ENCODE measurements around the gene PTGDS.

The PTGDS gene

GRCh38 chr9:136936645-136937170 is 40.6 kb upstream of the PTGDS start:
- Histone ChIP-seq H3K36me3 (ENCODE audit: control insufficient read depth, insufficient read depth, low read length) (peaks cover 25% of the 10 kb centered on the region), H3K4me3 (replicated peaks; ENCODE audit: low read depth, low read length) (no peak overlapping the region), H3K27me3 (replicated peaks; ENCODE audit: control insufficient read depth, insufficient read depth, low read length) (no peaks in the 10 kb centered on the region)
- no peak for TF ChIP-seq CTCF (IDR thresholded peaks at IDR 0.05; ENCODE audit: insufficient read depth, low read length, poor library complexity, severe bottlenecking)
- no peak for DNase-seq (ENCODE audit: extremely low read depth, insufficient read length)

- peaks cover 31% of the 10 kb centered on the region for H3K36me3 ChIP-seq (ENCODE audit: control insufficient read depth, insufficient read depth, low read length)
- no peaks in the 10 kb centered on the region for H3K27me3 ChIP-seq (replicated peaks; ENCODE audit: control insufficient read depth, insufficient read depth, low read length)
- TF ChIP-seq CTCF (IDR thresholded peaks at IDR 0.05; ENCODE audit: insufficient read depth, low read length, poor library complexity, severe bottlenecking), result no peak
- no peak overlapping the region for H3K4me3 ChIP-seq (replicated peaks; ENCODE audit: low read depth, low read length)
- DNase-seq (ENCODE audit: extremely low read depth, insufficient read length), result peak; percentile 9
These were observed 39.9 kb upstream of the PTGDS start for GRCh38 chr9:136937186-136938001.

- TF ChIP-seq CTCF (IDR thresholded peaks at IDR 0.05; ENCODE audit: insufficient read depth, low read length, poor library complexity, severe bottlenecking), result no peak
- Histone ChIP-seq H3K27me3 (replicated peaks; ENCODE audit: control insufficient read depth, insufficient read depth, low read length) (no peaks in the 10 kb centered on the region), H3K4me3 (replicated peaks; ENCODE audit: low read depth, low read length) (no peak overlapping the region), H3K36me3 (ENCODE audit: control insufficient read depth, insufficient read depth, low read length) (peaks cover 33% of the 10 kb centered on the region)
- DNase-seq (ENCODE audit: extremely low read depth, insufficient read length), result peak; percentile 6
These were observed 37.8 kb upstream of the PTGDS start for GRCh38 chr9:136939431-136939995.

- H3K4me3 ChIP-seq (replicated peaks; ENCODE audit: low read depth, low read length), result no peak overlapping the region
- peaks cover 33% of the 10 kb centered on the region for H3K36me3 ChIP-seq (ENCODE audit: control insufficient read depth, insufficient read depth, low read length)
- TF ChIP-seq CTCF (IDR thresholded peaks at IDR 0.05; ENCODE audit: insufficient read depth, low read length, poor library complexity, severe bottlenecking), result no peak
- H3K27me3 ChIP-seq (replicated peaks; ENCODE audit: control insufficient read depth, insufficient read depth, low read length), result no peaks in the 10 kb centered on the region
- no peak for DNase-seq (ENCODE audit: extremely low read depth, insufficient read length)
These were observed 37.2 kb upstream of the PTGDS start for GRCh38 chr9:136939996-136940525.

- no peak for DNase-seq (ENCODE audit: extremely low read depth, insufficient read length)
- H3K36me3 ChIP-seq (ENCODE audit: control insufficient read depth, insufficient read depth, low read length), result peaks cover 33% of the 10 kb centered on the region
- no peaks in the 10 kb centered on the region for H3K27me3 ChIP-seq (replicated peaks; ENCODE audit: control insufficient read depth, insufficient read depth, low read length)
- no peak for TF ChIP-seq CTCF (IDR thresholded peaks at IDR 0.05; ENCODE audit: insufficient read depth, low read length, poor library complexity, severe bottlenecking)
- no peak overlapping the region for H3K4me3 ChIP-seq (replicated peaks; ENCODE audit: low read depth, low read length)
These were observed 36.6 kb upstream of the PTGDS start for GRCh38 chr9:136940526-136941230.

Measured in GM06990 (cell line).